Measurements from ENCODE around the gene SCRN3. TPM values are rescaled to one million over a fixed set of nuclear protein-coding genes. Genes with fewer than 3 reads are reported as not detected.

The SCRN3 gene
- polyA plus RNA-seq, 4 donors, result 25.6 to 36.6 (median 32.2) TPM

DNA sequence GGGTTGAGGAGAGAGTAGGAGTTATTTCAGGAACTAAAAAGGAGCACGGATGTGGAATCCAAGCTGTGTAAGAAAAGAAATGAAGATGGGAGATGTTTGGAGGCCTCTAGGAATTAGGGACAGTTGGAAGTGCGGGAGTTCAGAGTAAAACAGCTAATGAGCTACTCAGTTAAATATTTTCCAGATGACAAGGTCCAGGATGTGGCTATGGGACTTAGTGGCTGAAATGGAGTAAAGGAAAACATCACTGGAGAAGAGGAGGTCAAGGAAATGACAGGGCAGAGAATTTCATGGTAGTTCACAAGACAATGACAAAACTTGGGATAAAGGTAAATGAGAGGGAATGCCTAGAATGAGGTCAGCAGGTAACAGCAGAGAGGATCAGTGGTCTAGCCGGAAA lies 78.3 kb downstream of the SCRN3 start:
- DNase-seq (ENCODE audit: low read depth in 4 of 4, low spot score in 3 of 4), result no peak

DNA sequence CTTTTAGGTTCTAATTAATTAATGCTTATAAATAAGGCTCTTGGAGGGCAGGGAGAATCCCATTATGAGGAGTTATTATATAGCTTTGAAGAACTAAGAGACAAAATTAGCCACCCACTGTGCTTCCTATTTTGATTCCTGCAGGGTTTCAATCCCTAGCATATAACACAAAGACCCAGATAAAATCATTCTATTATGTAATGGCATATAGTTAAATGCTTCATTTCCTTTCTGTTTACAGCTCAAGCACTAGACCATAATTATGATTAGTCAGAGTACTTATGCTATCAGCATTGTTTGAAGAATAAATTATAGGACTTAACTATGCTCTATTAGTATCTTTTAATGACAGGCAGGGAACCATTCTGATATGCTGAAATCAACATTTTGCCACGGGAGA lies 82.2 kb downstream of the SCRN3 start:
- DNase-seq (ENCODE audit: low read depth in 4 of 4, low spot score in 3 of 4), result no peak

Other genes with a start within 250 kb of the SCRN3 start
- 100 to 1,000 TPM; 152 to 187 (median 177) TPM for gene OLA1, start 147.2 kb upstream of the SCRN3 start, polyA plus RNA-seq (ENCODE audit: insufficient read length in 4 of 4)
- gene SP9, start 60.8 kb upstream of the SCRN3 start, polyA plus RNA-seq (ENCODE audit: insufficient read length in 4 of 4), result under 1 TPM in 1 of 4 donors, not detected in 3; 0.03 TPM
- gene GPR155, start 91.3 kb downstream of the SCRN3 start, polyA plus RNA-seq (ENCODE audit: insufficient read length in 4 of 4), result 10 to 100 TPM in 1 of 4 donors, 1 to 10 TPM in 3; 6.1 to 12.1 (median 8.1) TPM
- gene WIPF1, start 202.1 kb downstream of the SCRN3 start, polyA plus RNA-seq (ENCODE audit: insufficient read length in 4 of 4), result 10 to 100 TPM; 26.7 to 30.8 (median 28.4) TPM